GM12878 (cell line): ENCODE results near the gene HSD17B2. TPM values are rescaled to one million over a fixed set of nuclear protein-coding genes. Genes with fewer than 3 reads are reported as not detected.

ENCODE experiments used
- ATAC-seq: fragments of 200-7000 bp; cut with Tn5 transposase; 3 replicates; pipeline ENCODE4 v1.9.1; 2020; ENCODE audit warnings: mild to moderate bottlenecking, moderate library complexity
- BruUV-seq: library from RNA; stranded (reverse); fragments of 400-500 nt; replicated peaks from 2 replicates; lab custom pipeline; 2021; lab: Mats Ljungman, UMichigan
- CTCF ChIA-PET: fragments of 300-600 bp; sonication (Branson Sonifier 250); formaldehyde crosslinking; extraction: SDS; loops from one replicate; lab custom pipeline; 2021; ENCODE audit warnings: inconsistent platforms; lab: Yijun Ruan, JAX
- POLR2A ChIA-PET: fragments of 350-600 bp; formaldehyde crosslinking; extraction: SDS; loops from one replicate; lab custom pipeline; 2021; ENCODE audit warnings: inconsistent platforms; lab: Charles Lee
- RAD21 ChIA-PET: fragments of 300-600 bp; sonication (Branson Sonifier 250); formaldehyde crosslinking; loops from one replicate; lab custom pipeline; 2023; ENCODE audit warnings: antibody characterized with exemption; ENCODE audit not compliant: unreplicated experiment; lab: Charles Lee
- SMC1A ChIA-PET: fragments of 300-600 bp; sonication (Branson Sonifier 250); formaldehyde crosslinking; loops from one replicate; lab custom pipeline; 2023; ENCODE audit not compliant: unreplicated experiment, uncharacterized antibody; lab: Charles Lee
- DNase-seq: peaks from one replicate; pipeline ENCODE4 v3.0.0-alpha.2; 2011; ENCODE audit warnings: low read depth, low spot score
- FAIRE-seq: peaks from 3 replicates; lab custom pipeline; 2011; peaks lifted over from hg19 to GRCh38; lab: Jason Lieb, UNC
- H2AFZ ChIP-seq: 2 replicates; pipeline ENCODE4 v1.6.0; 2011; ENCODE audit warnings: low read depth, low read length, control low read depth; ENCODE audit not compliant: control insufficient read depth
- H3K27ac ChIP-seq: 2 replicates; pipeline ENCODE4 v1.5.1; 2011; ENCODE audit warnings: control low read depth; ENCODE audit not compliant: control insufficient read depth, insufficient read depth
- H3K27me3 ChIP-seq, 2 experiments: replicated peaks in 1 of 2; 2 replicates each; pipeline versions ENCODE4 v1.6.0 to v1.6.1; 2011; ENCODE audit warnings: low read length in 1 of 2; ENCODE audit not compliant: control insufficient read depth in 2 of 2, insufficient read depth in 2 of 2
- H3K36me3 ChIP-seq, 2 experiments: 2 replicates each; pipeline ENCODE4 v1.5.1; 2011; ENCODE audit warnings: low read length in 1 of 2; ENCODE audit not compliant: control insufficient read depth in 2 of 2, insufficient read depth in 2 of 2
- H3K4me1 ChIP-seq: 2 replicates; pipeline ENCODE4 v1.6.1; 2011; ENCODE audit warnings: mild to moderate bottlenecking, low read length, moderate library complexity, mixed read lengths; ENCODE audit not compliant: control insufficient read depth, insufficient read depth
- H3K4me2 ChIP-seq: 2 replicates; pipeline ENCODE4 v1.6.0; 2011; ENCODE audit warnings: control low read depth; ENCODE audit not compliant: control insufficient read depth, insufficient read depth
- H3K4me3 ChIP-seq: fragments of 200-600 bp; sonication (generic); 2 replicates; pipeline ENCODE4 v1.5.1; 2016
- H3K79me2 ChIP-seq: 2 replicates; pipeline ENCODE4 v1.6.0; 2011; ENCODE audit warnings: low read length; ENCODE audit not compliant: control insufficient read depth, insufficient read depth
- H3K9ac ChIP-seq: 2 replicates; pipeline ENCODE4 v1.8.0; 2011; ENCODE audit warnings: low read length, control low read depth, mixed read lengths; ENCODE audit not compliant: control insufficient read depth, insufficient read depth
- H3K9me3 ChIP-seq: replicated peaks from 3 replicates; pipeline ENCODE4 v1.5.1; 2011; ENCODE audit warnings: mild to moderate bottlenecking, low read length; ENCODE audit not compliant: control insufficient read depth, insufficient read depth
- H4K20me1 ChIP-seq: 2 replicates; pipeline ENCODE4 v1.6.0; 2011; ENCODE audit not compliant: control insufficient read depth, insufficient read depth
- RAD51 ChIP-seq: fragments of 450-650 bp; IDR thresholded peaks from 2 replicates; pipeline ENCODE4 v1.6.1; 2016; ENCODE audit warnings: moderate library complexity, mild to moderate bottlenecking, inconsistent platforms
- REST ChIP-seq: IDR thresholded peaks from 2 replicates; pipeline ENCODE4 v1.6.1; 2012; ENCODE audit warnings: mild to moderate bottlenecking, low read depth, low read length
- SREBF1 ChIP-seq: IDR thresholded peaks from 2 replicates; pipeline ENCODE4 v1.6.1; 2012; ENCODE audit warnings: mild to moderate bottlenecking, low read length
- WGBS: methylation state at CpG from one replicate; pipeline ENCODE4 v1.1.6; 2016; ENCODE audit warnings: low lambda C conversion rate; ENCODE audit not compliant: insufficient replicate concordance, insufficient coverage; ENCODE audit errors: missing lambda C conversion rate; 5-methylcytosine and 5-hydroxymethylcytosine counted together
- in situ Hi-C: fragments of 300-500 bp; cut with MboI; formaldehyde crosslinking; loops from 9 replicates; pipeline ENCODE4 v1.14.3; 2018; ENCODE audit warnings: mixed read lengths
- intact Hi-C: fragments of 100-400 bp; cut with micrococcal nuclease; formaldehyde crosslinking; loops from one replicate; pipeline ENCODE4 v1.14.2; 2022; ENCODE audit not compliant: unreplicated experiment
- polyA plus RNA-seq, 11 experiments: library from polyadenylated mRNA; depleted of rRNA in 4 of 11; unstranded in 6 of 11; stranded (reverse) in 5 of 11; fragments of >200 nt; fragmentation: Nextera tagmentation in 4 of 11; fragmentation: Illumina TruSeq in 1 of 11; extraction: Ambion mirVana in 4 of 11; extraction: Trizol in 1 of 11; gene quantifications; 1 replicate in 1 of 11; 2 replicates in 10 of 11; pipeline versions ENCODE4 v1.2.1 to v1.2.3, GENCODE V29; 2011 to 2016; ENCODE audit warnings: inconsistent platforms in 2 of 11, missing spikeins in 2 of 11, low read depth in 1 of 11
- total RNA-seq, 4 experiments: library from RNA; depleted of rRNA in 3 of 4; stranded (reverse); fragments of >200 nt in 3 of 4; fragmentation: Illumina TruSeq in 1 of 4; extraction: Trizol in 1 of 4; gene quantifications; 2 replicates each; pipeline versions ENCODE4 v1.2.1 to v1.2.3, GENCODE V29; 2013 to 2021

The HSD17B2 gene
- total and polyA plus RNA-seq, 10 of the 15 experiments (the other 5 are each of a cell fraction or from before 2014, with no cell fraction given) = not detected

DNA sequence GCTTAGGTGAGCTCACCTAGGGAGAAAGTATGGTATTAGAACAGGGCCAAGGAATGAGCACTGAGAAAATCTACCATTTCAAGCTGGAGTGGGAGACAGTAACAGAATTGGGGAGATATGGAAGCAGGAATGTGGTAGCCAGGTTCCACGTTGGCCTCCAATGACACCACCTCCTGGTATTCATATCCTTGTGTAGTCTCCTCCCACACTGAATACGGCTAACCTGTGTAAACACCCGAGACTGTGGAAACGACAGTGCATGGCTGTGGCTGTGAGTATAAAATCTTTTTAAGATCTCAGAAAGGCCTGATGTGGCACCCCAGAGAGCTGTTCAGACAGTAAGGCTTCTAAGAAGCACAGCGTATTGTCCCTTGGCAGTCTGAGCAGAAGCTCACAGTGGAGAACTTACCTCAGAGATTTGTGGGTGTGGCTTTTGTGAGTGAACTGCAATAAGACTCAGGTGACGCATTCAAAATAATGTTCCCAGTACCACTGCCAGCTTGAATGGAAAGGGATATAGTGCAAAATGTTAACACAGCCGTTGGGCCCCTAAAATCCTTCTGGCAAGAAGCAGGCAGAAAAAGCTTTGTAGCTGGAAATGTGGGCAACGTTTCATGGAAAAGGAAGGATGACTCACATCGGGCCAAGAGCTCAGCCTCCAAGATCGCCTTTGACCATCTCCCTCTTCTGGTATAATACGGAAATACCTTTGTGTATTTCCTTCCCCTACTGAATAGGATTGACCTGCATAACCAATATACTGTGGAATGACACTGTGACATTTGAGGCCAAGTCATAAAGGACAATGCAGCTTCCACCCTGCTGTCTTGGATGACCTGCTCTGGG, 38.2 kb upstream of the HSD17B2 start:
- CTCF ChIA-PET = interaction anchor here (0.7 kb wide), 1 partner anchor 233 kb away, joined by 3 read pairs; no protein-coding TSS in a partner anchor
- intact Hi-C loops = no loop called here
- Histone ChIP-seq H3K9me3 (no peaks in the 10 kb centered on the region), H3K27me3 (no peaks in the 10 kb centered on the region), H3K4me3 (no peak overlapping the region), H2AFZ (no peak overlapping the region), H3K9ac (no peak overlapping the region), H3K27ac (no peak overlapping the region), H3K79me2 (no peaks in the 10 kb centered on the region), H4K20me1 (no peaks in the 10 kb centered on the region), H3K36me3 (no peaks in the 10 kb centered on the region), H3K4me2 (no peak overlapping the region), H3K4me1 (no peaks in the 10 kb centered on the region)
- FAIRE-seq = no peak
- no peak for TF ChIP-seq REST
- TF ChIP-seq SREBF1 = no peak
- TF ChIP-seq RAD51 = no peak
- ATAC-seq = no peak
- RAD21 ChIA-PET = no interaction called here
- SMC1A ChIA-PET = no interaction called here
- 80% methylated on average over 11 of the region's 11 CpGs for WGBS
- DNase-seq = no peak
- in situ Hi-C loops = no loop called here
- no TSS peak for BruUV-seq
- POLR2A ChIA-PET = no interaction called here
